HCT116 (cell line): Measurements from ENCODE around the gene DOHH. TPM values are rescaled to one million over a fixed set of nuclear protein-coding genes. Genes with fewer than 3 reads are reported as not detected.

Source experiments
- ATAC-seq: fragments of 200-7000 bp; cut with Tn5 transposase; 2 replicates; pipeline ENCODE4 v1.9.1; 2020; ENCODE audit warnings: mild to moderate bottlenecking, moderate library complexity
- BruUV-seq: library from RNA; stranded (reverse); fragments of 400-500 nt; replicated peaks from 2 replicates; lab custom pipeline; 2021; lab: Mats Ljungman, UMichigan
- CTCF ChIA-PET: fragments of 300-600 bp; sonication (Branson Sonifier 250); formaldehyde crosslinking; loops from one replicate; lab custom pipeline; 2021; ENCODE audit warnings: antibody characterized with exemption; lab: Charles Lee
- POLR2A ChIA-PET: fragments of 300-600, 350-600 bp; sonication (Branson Sonifier 250); formaldehyde crosslinking; loops from one replicate; lab custom pipeline; 2021; ENCODE audit warnings: antibody characterized with exemption; lab: Charles Lee
- RAD21 ChIA-PET, 2 experiments: fragments of 300-600 bp; sonication (Branson Sonifier 250); formaldehyde crosslinking; loops; one replicate each; lab custom pipeline; 2023; ENCODE audit warnings: low total read pairs in 2 of 2; ENCODE audit not compliant: uncharacterized antibody in 2 of 2, unreplicated experiment in 2 of 2, low non-redundant PET in 1 of 2; lab: Charles Lee
- DNase-seq: peaks from one replicate; pipeline ENCODE4 v3.0.0-alpha.2; 2010; ENCODE audit warnings: low read depth, low spot score
- H2AFZ ChIP-seq: fragments of 200-600 bp; shearing (Covaris generic), sonication (generic); 2 replicates; pipeline ENCODE4 v1.6.1; 2017; ENCODE audit warnings: low read depth, mixed run types, mixed read lengths, antibody characterized with exemption, low read length; ENCODE audit not compliant: poor library complexity, severe bottlenecking
- H3K27ac ChIP-seq: 2 replicates; pipeline ENCODE4 v1.5.1; 2012; ENCODE audit warnings: low read depth, low read length
- H3K27me3 ChIP-seq: fragments of 200-600 bp; sonication (generic); 2 replicates; pipeline ENCODE4 v1.6.1; 2016; ENCODE audit warnings: mixed run types, low read length, mixed read lengths; ENCODE audit not compliant: insufficient read depth
- H3K36me3 ChIP-seq, 2 experiments: fragments of 200-500 bp in 1 of 2; fragments of 200-600 bp in 1 of 2; sonication (Bioruptor generic) in 1 of 2; sonication (generic) in 1 of 2; 2 replicates each; pipeline versions ENCODE4 v1.5.1 to v1.6.1; 2014 to 2016; ENCODE audit warnings: low read length in 2 of 2, inconsistent platforms in 1 of 2, mixed read lengths in 1 of 2, mixed run types in 1 of 2; ENCODE audit not compliant: insufficient read depth in 2 of 2, control insufficient read depth in 1 of 2
- H3K4me1 ChIP-seq, 2 experiments: fragments of 200-600 bp in 1 of 2; sonication (generic) in 1 of 2; 2 replicates each; pipeline versions ENCODE4 v1.5.1 to v1.6.1; 2012 to 2017; ENCODE audit warnings: low read length in 2 of 2, inconsistent platforms in 1 of 2, mild to moderate bottlenecking in 1 of 2, mixed read lengths in 1 of 2, mixed run types in 1 of 2, moderate library complexity in 1 of 2; ENCODE audit not compliant: insufficient read depth in 2 of 2, control insufficient read depth in 1 of 2
- H3K4me2 ChIP-seq: fragments of 200-600 bp; sonication (generic); 2 replicates; pipeline ENCODE4 v1.6.1; 2017; ENCODE audit warnings: mixed run types, low read length, mixed read lengths
- H3K4me3 ChIP-seq, 2 experiments: fragments of 200-600 bp in 1 of 2; sonication (generic) in 1 of 2; replicated peaks in 1 of 2; 2 replicates each; pipeline ENCODE4 v1.5.1; 2011 to 2016; ENCODE audit warnings: low read length in 2 of 2, control low read depth in 1 of 2, low read depth in 1 of 2, mild to moderate bottlenecking in 1 of 2, mixed read lengths in 1 of 2, mixed run types in 1 of 2
- H3K79me2 ChIP-seq: fragments of 200-600 bp; sonication (generic); 2 replicates; pipeline ENCODE4 v1.6.1; 2017; ENCODE audit warnings: mild to moderate bottlenecking, mixed run types, low read length, moderate library complexity, mixed read lengths; ENCODE audit not compliant: insufficient read depth
- H3K9ac ChIP-seq: fragments of 200-600 bp; sonication (generic); 2 replicates; pipeline ENCODE4 v1.6.1; 2016; ENCODE audit warnings: low read length, mixed read lengths
- H3K9me2 ChIP-seq: fragments of 200-600 bp; sonication (generic), shearing (Covaris generic); 2 replicates; pipeline ENCODE4 v1.6.1; 2017; ENCODE audit warnings: mixed run types, mild to moderate bottlenecking, moderate library complexity; ENCODE audit not compliant: insufficient read depth
- H3K9me3 ChIP-seq, 2 experiments: fragments of 200-500 bp in 1 of 2; fragments of 200-600 bp in 1 of 2; sonication (Bioruptor generic) in 1 of 2; sonication (generic) in 1 of 2; 2 replicates each; pipeline ENCODE4 v1.6.1; 2014 to 2017; ENCODE audit warnings: low read length in 2 of 2, mixed read lengths in 2 of 2, inconsistent platforms in 1 of 2, low read depth in 1 of 2, mild to moderate bottlenecking in 1 of 2, mixed run types in 1 of 2, moderate library complexity in 1 of 2; ENCODE audit not compliant: control insufficient read depth in 1 of 2, insufficient read depth in 1 of 2
- H4K20me1 ChIP-seq: fragments of 200-600 bp; sonication (generic), shearing (Covaris generic); 2 replicates; pipeline ENCODE4 v1.6.1; 2017; ENCODE audit warnings: mixed run types, mild to moderate bottlenecking, moderate library complexity; ENCODE audit not compliant: insufficient read depth
- CBX3 ChIP-seq: IDR thresholded peaks from 2 replicates; pipeline ENCODE4 v1.6.1; 2012; ENCODE audit warnings: low read depth
- CEBPB ChIP-seq: IDR thresholded peaks from 2 replicates; pipeline ENCODE4 v1.6.1; 2012; ENCODE audit warnings: low read depth
- EGR1 ChIP-seq: IDR thresholded peaks from 2 replicates; pipeline ENCODE4 v1.6.1; 2012; ENCODE audit warnings: low read depth
- ELF1 ChIP-seq: IDR thresholded peaks from 2 replicates; pipeline ENCODE4 v1.6.1; 2012; ENCODE audit warnings: low read depth, borderline replicate concordance
- EZH2 ChIP-seq: fragments of 200-600 bp; sonication (generic); IDR thresholded peaks from 2 replicates; pipeline ENCODE4 v1.6.1; 2017; ENCODE audit warnings: antibody characterized with exemption, mixed run types
- FOSL1 ChIP-seq: IDR thresholded peaks from 2 replicates; pipeline ENCODE4 v1.6.1; 2012; ENCODE audit warnings: low read depth
- JUND ChIP-seq: IDR thresholded peaks from 2 replicates; pipeline ENCODE4 v1.6.1; 2012
- POLR2A ChIP-seq: IDR thresholded peaks from 2 replicates; pipeline ENCODE4 v1.7.0; 2011; ENCODE audit warnings: borderline replicate concordance; ENCODE audit not compliant: insufficient read depth, insufficient read length; ENCODE audit errors: extremely low read depth
- POLR2AphosphoS5 ChIP-seq: IDR thresholded peaks from 2 replicates; pipeline ENCODE4 v1.6.1; 2011; ENCODE audit warnings: mild to moderate bottlenecking, low read depth, low read length, moderate library complexity
- RAD21 ChIP-seq: IDR thresholded peaks from 2 replicates; pipeline ENCODE4 v1.6.1; 2012; ENCODE audit warnings: low read depth, mild to moderate bottlenecking
- SIN3A ChIP-seq: IDR thresholded peaks from 2 replicates; pipeline ENCODE4 v1.6.1; 2012; ENCODE audit warnings: low read depth
- SP1 ChIP-seq: IDR thresholded peaks from 2 replicates; pipeline ENCODE4 v1.6.1; 2012; ENCODE audit warnings: low read depth
- SRF ChIP-seq: IDR thresholded peaks from 2 replicates; pipeline ENCODE4 v1.6.1; 2012; ENCODE audit warnings: low read depth
- TCF7L2 ChIP-seq: IDR thresholded peaks from 2 replicates; pipeline ENCODE4 v1.7.0; 2011; ENCODE audit warnings: borderline replicate concordance, inconsistent platforms; ENCODE audit not compliant: insufficient read depth, insufficient read length; ENCODE audit errors: extremely low read depth
- YY1 ChIP-seq: IDR thresholded peaks from 2 replicates; pipeline ENCODE4 v1.6.1; 2011; ENCODE audit warnings: low read length, low read depth, moderate library complexity, mild to moderate bottlenecking; ENCODE audit not compliant: insufficient replicate concordance; ENCODE audit errors: extremely low read depth
- ZNF274 ChIP-seq: fragments of 200-500 bp; sonication (Bioruptor generic); IDR thresholded peaks from 2 replicates; pipeline ENCODE4 v1.6.1; 2014; ENCODE audit warnings: mild to moderate bottlenecking, low read depth, low read length, inconsistent platforms
- intact Hi-C: fragments of 100-400 bp; cut with micrococcal nuclease; formaldehyde crosslinking; loops from 2 replicates; pipeline ENCODE4 v1.10.0; 2022
- total RNA-seq: library from RNA; stranded (reverse); gene quantifications from one replicate; pipeline ENCODE4 v1.2.1, GENCODE V29; 2021; ENCODE audit not compliant: unreplicated experiment
- TF ChIP-seq, protein P1 (sequence below), 3 experiments: fragments of 200-600 bp in 1 of 3; sonication (generic) in 1 of 3; IDR thresholded peaks in 2 of 3; conservative IDR thresholded peaks in 1 of 3; 2 replicates each; pipeline ENCODE4 v1.5.1; 2012 to 2017; ENCODE audit warnings: low read depth in 2 of 3, low read length in 2 of 3, antibody characterized with exemption in 1 of 3, borderline replicate concordance in 1 of 3, control low read depth in 1 of 3, mild to moderate bottlenecking in 1 of 3, mixed read lengths in 1 of 3, mixed run types in 1 of 3, moderate library complexity in 1 of 3; ENCODE audit not compliant: insufficient read depth in 1 of 3
- TF ChIP-seq, protein P2 (sequence below): IDR thresholded peaks from 2 replicates; pipeline ENCODE4 v1.6.1; 2012
- TF ChIP-seq, protein P3 (sequence below): IDR thresholded peaks from 2 replicates; pipeline ENCODE4 v1.6.1; 2011; ENCODE audit warnings: mild to moderate bottlenecking, low read length, moderate library complexity; ENCODE audit not compliant: insufficient replicate concordance; ENCODE audit errors: extremely low read depth
- TF ChIP-seq, protein P4 (sequence below): IDR thresholded peaks from 2 replicates; pipeline ENCODE4 v1.6.1; 2012; ENCODE audit warnings: low read depth

DOHH gene
- total RNA-seq, 1 experiment from 2014 or later: 20.9 TPM

DNA sequence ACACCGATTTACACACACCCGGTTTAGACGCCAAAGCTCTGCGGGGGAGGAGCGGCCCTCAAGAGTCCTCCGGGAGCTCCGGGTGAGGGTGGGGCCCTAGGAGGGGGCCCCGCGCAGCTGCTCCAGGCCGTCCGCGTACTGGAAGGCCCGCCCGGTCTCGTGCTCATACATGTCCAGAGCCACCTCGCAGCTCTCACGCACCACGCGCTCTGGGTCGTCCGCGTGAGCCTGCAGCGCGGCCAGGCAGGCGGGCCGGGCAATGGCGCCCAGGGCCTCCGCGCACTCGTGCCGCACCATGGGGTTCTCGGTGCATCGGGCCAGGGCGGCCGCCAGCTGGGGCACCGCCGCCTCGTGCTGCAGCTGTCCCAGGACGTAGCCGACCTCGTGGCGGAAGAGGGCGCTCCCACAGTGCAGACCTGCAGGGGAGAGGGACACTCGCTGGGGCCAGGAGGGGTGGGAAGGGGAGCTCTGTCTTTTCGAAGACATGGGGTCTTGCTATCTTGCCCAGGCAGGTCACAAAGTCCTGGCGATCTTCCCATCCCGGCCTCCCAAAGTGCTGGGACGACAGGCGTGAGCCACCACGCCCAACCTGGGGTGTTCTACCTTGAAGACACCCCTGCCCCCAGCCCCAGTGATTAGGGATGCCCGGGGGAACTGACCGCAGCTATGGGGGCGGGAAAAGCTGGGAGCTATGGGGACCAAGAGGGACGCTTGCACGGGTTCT, 8.9 kb downstream of the DOHH start:
- ATAC-seq (no peak), DNase-seq (no peak)
- POLR2A ChIA-PET: no interaction called here
- TF ChIP-seq, protein P1, sequence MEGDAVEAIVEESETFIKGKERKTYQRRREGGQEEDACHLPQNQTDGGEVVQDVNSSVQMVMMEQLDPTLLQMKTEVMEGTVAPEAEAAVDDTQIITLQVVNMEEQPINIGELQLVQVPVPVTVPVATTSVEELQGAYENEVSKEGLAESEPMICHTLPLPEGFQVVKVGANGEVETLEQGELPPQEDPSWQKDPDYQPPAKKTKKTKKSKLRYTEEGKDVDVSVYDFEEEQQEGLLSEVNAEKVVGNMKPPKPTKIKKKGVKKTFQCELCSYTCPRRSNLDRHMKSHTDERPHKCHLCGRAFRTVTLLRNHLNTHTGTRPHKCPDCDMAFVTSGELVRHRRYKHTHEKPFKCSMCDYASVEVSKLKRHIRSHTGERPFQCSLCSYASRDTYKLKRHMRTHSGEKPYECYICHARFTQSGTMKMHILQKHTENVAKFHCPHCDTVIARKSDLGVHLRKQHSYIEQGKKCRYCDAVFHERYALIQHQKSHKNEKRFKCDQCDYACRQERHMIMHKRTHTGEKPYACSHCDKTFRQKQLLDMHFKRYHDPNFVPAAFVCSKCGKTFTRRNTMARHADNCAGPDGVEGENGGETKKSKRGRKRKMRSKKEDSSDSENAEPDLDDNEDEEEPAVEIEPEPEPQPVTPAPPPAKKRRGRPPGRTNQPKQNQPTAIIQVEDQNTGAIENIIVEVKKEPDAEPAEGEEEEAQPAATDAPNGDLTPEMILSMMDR (IDR thresholded peaks at IDR 0.05 in 2 of 3, conservative IDR thresholded peaks at IDR 0.05 in 1 of 3; ENCODE audit: borderline replicate concordance in 1 of 3, insufficient read depth in 1 of 3, low read depth in 2 of 3, low read length in 2 of 3): no peak
- TF ChIP-seq YY1: no peak
- TF ChIP-seq JUND: no peak
- no peak for TF ChIP-seq CBX3
- no peak for TF ChIP-seq SIN3A
- TF ChIP-seq, protein P2, sequence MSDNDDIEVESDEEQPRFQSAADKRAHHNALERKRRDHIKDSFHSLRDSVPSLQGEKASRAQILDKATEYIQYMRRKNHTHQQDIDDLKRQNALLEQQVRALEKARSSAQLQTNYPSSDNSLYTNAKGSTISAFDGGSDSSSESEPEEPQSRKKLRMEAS: no peak
- TF ChIP-seq EZH2: no peak
- TF ChIP-seq ZNF274: no peak
- no peak for TF ChIP-seq POLR2AphosphoS5
- no peak for TF ChIP-seq TCF7L2
- TF ChIP-seq POLR2A: no peak
- TF ChIP-seq, protein P3, sequence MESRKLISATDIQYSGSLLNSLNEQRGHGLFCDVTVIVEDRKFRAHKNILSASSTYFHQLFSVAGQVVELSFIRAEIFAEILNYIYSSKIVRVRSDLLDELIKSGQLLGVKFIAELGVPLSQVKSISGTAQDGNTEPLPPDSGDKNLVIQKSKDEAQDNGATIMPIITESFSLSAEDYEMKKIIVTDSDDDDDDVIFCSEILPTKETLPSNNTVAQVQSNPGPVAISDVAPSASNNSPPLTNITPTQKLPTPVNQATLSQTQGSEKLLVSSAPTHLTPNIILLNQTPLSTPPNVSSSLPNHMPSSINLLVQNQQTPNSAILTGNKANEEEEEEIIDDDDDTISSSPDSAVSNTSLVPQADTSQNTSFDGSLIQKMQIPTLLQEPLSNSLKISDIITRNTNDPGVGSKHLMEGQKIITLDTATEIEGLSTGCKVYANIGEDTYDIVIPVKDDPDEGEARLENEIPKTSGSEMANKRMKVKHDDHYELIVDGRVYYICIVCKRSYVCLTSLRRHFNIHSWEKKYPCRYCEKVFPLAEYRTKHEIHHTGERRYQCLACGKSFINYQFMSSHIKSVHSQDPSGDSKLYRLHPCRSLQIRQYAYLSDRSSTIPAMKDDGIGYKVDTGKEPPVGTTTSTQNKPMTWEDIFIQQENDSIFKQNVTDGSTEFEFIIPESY: no peak
- TF ChIP-seq, protein P4, sequence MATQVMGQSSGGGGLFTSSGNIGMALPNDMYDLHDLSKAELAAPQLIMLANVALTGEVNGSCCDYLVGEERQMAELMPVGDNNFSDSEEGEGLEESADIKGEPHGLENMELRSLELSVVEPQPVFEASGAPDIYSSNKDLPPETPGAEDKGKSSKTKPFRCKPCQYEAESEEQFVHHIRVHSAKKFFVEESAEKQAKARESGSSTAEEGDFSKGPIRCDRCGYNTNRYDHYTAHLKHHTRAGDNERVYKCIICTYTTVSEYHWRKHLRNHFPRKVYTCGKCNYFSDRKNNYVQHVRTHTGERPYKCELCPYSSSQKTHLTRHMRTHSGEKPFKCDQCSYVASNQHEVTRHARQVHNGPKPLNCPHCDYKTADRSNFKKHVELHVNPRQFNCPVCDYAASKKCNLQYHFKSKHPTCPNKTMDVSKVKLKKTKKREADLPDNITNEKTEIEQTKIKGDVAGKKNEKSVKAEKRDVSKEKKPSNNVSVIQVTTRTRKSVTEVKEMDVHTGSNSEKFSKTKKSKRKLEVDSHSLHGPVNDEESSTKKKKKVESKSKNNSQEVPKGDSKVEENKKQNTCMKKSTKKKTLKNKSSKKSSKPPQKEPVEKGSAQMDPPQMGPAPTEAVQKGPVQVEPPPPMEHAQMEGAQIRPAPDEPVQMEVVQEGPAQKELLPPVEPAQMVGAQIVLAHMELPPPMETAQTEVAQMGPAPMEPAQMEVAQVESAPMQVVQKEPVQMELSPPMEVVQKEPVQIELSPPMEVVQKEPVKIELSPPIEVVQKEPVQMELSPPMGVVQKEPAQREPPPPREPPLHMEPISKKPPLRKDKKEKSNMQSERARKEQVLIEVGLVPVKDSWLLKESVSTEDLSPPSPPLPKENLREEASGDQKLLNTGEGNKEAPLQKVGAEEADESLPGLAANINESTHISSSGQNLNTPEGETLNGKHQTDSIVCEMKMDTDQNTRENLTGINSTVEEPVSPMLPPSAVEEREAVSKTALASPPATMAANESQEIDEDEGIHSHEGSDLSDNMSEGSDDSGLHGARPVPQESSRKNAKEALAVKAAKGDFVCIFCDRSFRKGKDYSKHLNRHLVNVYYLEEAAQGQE: no peak
- no peak for TF ChIP-seq SP1
- no peak for TF ChIP-seq ELF1
- TF ChIP-seq FOSL1: no peak
- TF ChIP-seq CEBPB: no peak
- no peak for TF ChIP-seq RAD21
- TF ChIP-seq SRF: no peak
- TF ChIP-seq EGR1: no peak
- intact Hi-C loops: no loop called here
- no TSS peak for BruUV-seq
- H4K20me1 ChIP-seq: no peaks in the 10 kb centered on the region
- H3K9me2 ChIP-seq: no peaks in the 10 kb centered on the region
- H3K9ac ChIP-seq: no peak overlapping the region
- H3K4me2 ChIP-seq: no peak overlapping the region
- no peak overlapping the region for H3K4me3 ChIP-seq
- peaks cover 2 to 20% of the 10 kb centered on the region in 2 experiments; a peak in 3 of 4 replicates for H3K36me3 ChIP-seq
- H3K4me1 ChIP-seq: no peaks in the 10 kb centered on the region
- no peaks in the 10 kb centered on the region for H3K9me3 ChIP-seq
- no peaks in the 10 kb centered on the region for H3K79me2 ChIP-seq
- H3K27me3 ChIP-seq: no peaks in the 10 kb centered on the region
- no peak overlapping the region for H3K27ac ChIP-seq
- CTCF ChIA-PET: no interaction called here
- H2AFZ ChIP-seq: no peak overlapping the region
- RAD21 ChIA-PET: no interaction called here
